GM19238 (cell line): ENCODE data around the gene KIF26B.

ENCODE experiments used
- DNase-seq: peaks from one replicate; pipeline ENCODE4 v3.0.0; 2011; ENCODE audit warnings: low spot score; ENCODE audit not compliant: insufficient read length

The KIF26B gene

GRCh38 chr1:245132771-245133170 is 22.0 kb upstream of the KIF26B start:
- DNase-seq = no peak

GRCh38 chr1:245133995-245134715 is 20.6 kb upstream of the KIF26B start:
- no peak for DNase-seq

- DNase-seq = no peak
Observed at GRCh38 chr1:245142171-245142798, 12.5 kb upstream of the KIF26B start.

GRCh38 chr1:245142976-245143375 is 11.8 kb upstream of the KIF26B start:
- no peak for DNase-seq

- no peak for DNase-seq
Observed at GRCh38 chr1:245143849-245144248, 10.9 kb upstream of the KIF26B start.

GRCh38 chr1:245148069-245148468 is 6.7 kb upstream of the KIF26B start:
- no peak for DNase-seq

GRCh38 chr1:245148861-245149260 is 5.9 kb upstream of the KIF26B start:
- no peak for DNase-seq

GRCh38 chr1:245153081-245153551 is 1.7 kb upstream of the KIF26B start:
- peak; percentile 48 for DNase-seq

GRCh38 chr1:245153552-245154428 is 995 bp upstream of the KIF26B start:
- no peak for DNase-seq

- DNase-seq = no peak
Observed at GRCh38 chr1:245155272-245156040, 671 bp downstream of the KIF26B start.

GRCh38 chr1:245156041-245156735 is 1.4 kb downstream of the KIF26B start:
- peak; percentile 93 for DNase-seq

- DNase-seq = no peak
Observed at GRCh38 chr1:245156736-245157505, 2.1 kb downstream of the KIF26B start.

GRCh38 chr1:245158913-245159312 is 4.1 kb downstream of the KIF26B start:
- no peak for DNase-seq

- DNase-seq = no peak
Observed at GRCh38 chr1:245160288-245160687, 5.5 kb downstream of the KIF26B start.

- no peak for DNase-seq
Observed at GRCh38 chr1:245160741-245161400, 6.1 kb downstream of the KIF26B start.

- DNase-seq = no peak
Observed at GRCh38 chr1:245161866-245162265, 7.1 kb downstream of the KIF26B start.

- no peak for DNase-seq
Observed at GRCh38 chr1:245166471-245166885, 11.7 kb downstream of the KIF26B start.

- DNase-seq = no peak
Observed at GRCh38 chr1:245168086-245168485, 13.3 kb downstream of the KIF26B start.

- no peak for DNase-seq
Observed at GRCh38 chr1:245168906-245169305, 14.1 kb downstream of the KIF26B start.
